GM12878 (cell line): ENCODE data around the gene AGMAT.

ENCODE experiments used
- POLR2A ChIP-seq: IDR thresholded peaks from 2 replicates; pipeline ENCODE4 v1.6.1; 2011; ENCODE audit warnings: low read depth, mild to moderate bottlenecking, low read length
- YY1 ChIP-seq: IDR thresholded peaks from 2 replicates; pipeline ENCODE4 v1.6.1; 2011; ENCODE audit warnings: low read depth, mild to moderate bottlenecking, low read length
- TF ChIP-seq, protein P1 (sequence below): fragments of 450-650 bp; IDR thresholded peaks from 2 replicates; pipeline ENCODE4 v1.6.1; 2017; ENCODE audit warnings: low read depth, mild to moderate bottlenecking, moderate library complexity

DNA sequence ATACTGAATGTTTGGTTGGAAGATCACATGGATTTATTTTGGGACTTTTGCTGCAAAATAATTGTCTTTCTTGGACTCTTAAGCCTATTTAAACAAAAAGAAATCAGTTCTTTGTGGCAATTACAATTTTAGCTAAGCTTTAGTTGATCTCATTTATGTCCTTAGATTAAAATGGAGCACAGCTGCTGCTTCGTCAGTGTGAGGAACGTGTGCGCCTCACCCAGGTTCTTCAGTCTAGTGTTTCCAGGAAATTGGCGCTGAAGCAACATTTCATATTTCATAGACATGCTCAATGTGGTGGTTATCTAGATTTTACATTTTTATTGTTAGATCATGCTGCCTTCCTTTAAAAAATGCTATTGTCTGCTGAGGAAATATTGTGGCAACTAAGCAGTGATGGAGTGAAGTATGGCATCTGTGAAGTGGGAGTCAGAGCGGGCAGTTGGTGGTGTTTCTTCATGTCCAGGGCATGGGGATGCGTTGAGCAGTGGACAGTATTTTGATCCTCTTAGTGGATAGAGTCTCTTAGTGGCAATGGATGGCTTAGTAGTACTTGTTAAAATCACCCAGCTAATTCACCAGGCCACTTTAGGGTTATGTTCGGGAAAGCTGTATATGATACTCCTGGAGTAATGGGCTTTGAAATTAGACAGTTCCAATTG is 38.0 kb upstream of the AGMAT start:
- TF ChIP-seq YY1 = no peak
- TF ChIP-seq, protein P1, sequence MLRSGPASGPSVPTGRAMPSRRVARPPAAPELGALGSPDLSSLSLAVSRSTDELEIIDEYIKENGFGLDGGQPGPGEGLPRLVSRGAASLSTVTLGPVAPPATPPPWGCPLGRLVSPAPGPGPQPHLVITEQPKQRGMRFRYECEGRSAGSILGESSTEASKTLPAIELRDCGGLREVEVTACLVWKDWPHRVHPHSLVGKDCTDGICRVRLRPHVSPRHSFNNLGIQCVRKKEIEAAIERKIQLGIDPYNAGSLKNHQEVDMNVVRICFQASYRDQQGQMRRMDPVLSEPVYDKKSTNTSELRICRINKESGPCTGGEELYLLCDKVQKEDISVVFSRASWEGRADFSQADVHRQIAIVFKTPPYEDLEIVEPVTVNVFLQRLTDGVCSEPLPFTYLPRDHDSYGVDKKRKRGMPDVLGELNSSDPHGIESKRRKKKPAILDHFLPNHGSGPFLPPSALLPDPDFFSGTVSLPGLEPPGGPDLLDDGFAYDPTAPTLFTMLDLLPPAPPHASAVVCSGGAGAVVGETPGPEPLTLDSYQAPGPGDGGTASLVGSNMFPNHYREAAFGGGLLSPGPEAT = no peak
- TF ChIP-seq POLR2A = no peak
